Esophagus muscularis mucosa (tissue), 4 donors: Measurements from ENCODE around the gene PPP2R3B. TPM values are rescaled to one million over a fixed set of nuclear protein-coding genes. Genes with fewer than 3 reads are reported as not detected.

Experiments used
- DNase-seq: peaks from one replicate; pipeline ENCODE4 v3.0.0-alpha.2; 2017; ENCODE audit errors: extremely low spot score
- H3K27ac ChIP-seq, 4 donors: fragments of 200-600 bp; sonication (generic); replicated peaks in 1 of 4; 1 replicate in 3 of 4; 2 replicates in 1 of 4; pipeline ENCODE4 v1.5.1; 2016 to 2019; ENCODE audit warnings: mild to moderate bottlenecking in 1 of 4
- H3K27me3 ChIP-seq, 4 donors: fragments of 200-600 bp; sonication (generic); one replicate each; pipeline versions ENCODE4 v1.5.1 to v1.6.0; 2016 to 2019
- H3K36me3 ChIP-seq, 4 donors: fragments of 200-600 bp; sonication (generic); one replicate each; pipeline ENCODE4 v1.5.1; 2016 to 2019
- H3K4me1 ChIP-seq, 4 donors: fragments of 200-600 bp; sonication (generic); one replicate each; pipeline ENCODE4 v1.5.1; 2016 to 2019
- H3K4me3 ChIP-seq, 4 donors: fragments of 200-600 bp; sonication (generic); 1 replicate in 2 of 4; 2 replicates in 2 of 4; pipeline ENCODE4 v1.5.1; 2016 to 2019; ENCODE audit warnings: mild to moderate bottlenecking in 4 of 4, moderate library complexity in 1 of 4
- H3K9me3 ChIP-seq, 4 donors: fragments of 200-600 bp; sonication (generic); 1 replicate in 3 of 4; 2 replicates in 1 of 4; pipeline ENCODE4 v1.5.1; 2016 to 2019
- CTCF ChIP-seq, 3 experiments: fragments of 200-600 bp in 2 of 3; fragments of 450-650 bp in 1 of 3; sonication (generic) in 2 of 3; IDR thresholded peaks; one replicate each; pipeline ENCODE4 v1.5.1; 2017 to 2019; ENCODE audit warnings: antibody characterized with exemption in 3 of 3, mild to moderate bottlenecking in 2 of 3, moderate library complexity in 1 of 3
- EP300 ChIP-seq: sonication (generic); formaldehyde crosslinking; IDR thresholded peaks from one replicate; pipeline ENCODE4 v1.6.1; 2017; ENCODE audit warnings: antibody characterized with exemption
- POLR2A ChIP-seq: fragments of 450-650 bp; IDR thresholded peaks from one replicate; pipeline ENCODE4 v1.6.1; 2017; ENCODE audit warnings: antibody characterized with exemption, moderate library complexity, mild to moderate bottlenecking, low read depth
- POLR2AphosphoS5 ChIP-seq, 2 donors: sonication (generic); formaldehyde crosslinking; IDR thresholded peaks; one replicate each; pipeline ENCODE4 v1.6.1; 2017; ENCODE audit warnings: antibody characterized with exemption in 2 of 2
- WGBS: methylation state at CpG from one replicate; pipeline ENCODE4 v1.1.5; 2018; 5-methylcytosine and 5-hydroxymethylcytosine counted together
- intact Hi-C: fragments of 100-400 bp; cut with DNase I; formaldehyde crosslinking; loops from one replicate; pipeline ENCODE4 v1.15.1; 2023
- total RNA-seq, 4 donors: library from RNA; depleted of rRNA; stranded (reverse); fragments of >200 nt; gene quantifications; one replicate each; pipeline versions ENCODE4 v1.1.0 to v1.2.1, GENCODE V29; 2016

Gene PPP2R3B
- total RNA-seq, 4 donors from 2014 or later: 4.0 to 8.3 (median 5.4) TPM

- intact Hi-C loops: no loop called here
- peak overlapping the region in 3 of 4 donors; percentile 14 to 58 (median 48) for H3K27ac ChIP-seq
These were observed 26.9 kb upstream of the PPP2R3B start for GRCh38 chrX:413322-414201.

DNA sequence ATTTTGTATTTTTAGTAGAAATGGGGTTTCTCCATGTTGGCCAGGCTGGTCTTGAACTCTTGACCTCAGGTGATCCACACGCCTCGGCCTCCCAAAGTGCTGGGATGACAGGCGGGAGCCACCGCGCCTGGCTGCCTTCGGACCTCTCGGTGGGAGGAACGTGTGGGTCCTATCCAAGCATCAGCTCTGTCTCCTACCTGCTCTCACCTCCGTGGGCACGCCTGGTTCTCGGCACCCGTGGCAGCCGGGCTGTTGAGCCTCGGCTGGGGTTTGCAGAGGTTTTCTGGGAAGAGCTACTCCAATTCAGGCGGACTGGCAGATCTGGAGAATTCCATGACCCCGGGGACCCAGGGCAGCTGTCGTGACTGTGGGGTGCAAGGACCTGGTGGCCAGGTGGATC, 23.6 kb upstream of the PPP2R3B start:
- H3K4me1 ChIP-seq: peaks cover 2 to 15% (median 15%) of the 10 kb centered on the region in 4 donors
- H3K4me3 ChIP-seq: no peak overlapping the region
- WGBS: 100% methylated on average over 10 of the region's 17 CpGs
- no peaks in the 10 kb centered on the region for H3K36me3 ChIP-seq
- no peak for DNase-seq
- intact Hi-C loops: no loop called here
- H3K9me3 ChIP-seq: no peaks in the 10 kb centered on the region
- no peak overlapping the region for H3K27ac ChIP-seq
- TF ChIP-seq CTCF (IDR thresholded peaks at IDR 0.05) (no peak), POLR2AphosphoS5 (IDR thresholded peaks at IDR 0.05) (no peak), EP300 (no peak), POLR2A (no peak)
- no peaks in the 10 kb centered on the region for H3K27me3 ChIP-seq

More at GRCh38 chrX:413322-414201, 26.9 kb upstream of the PPP2R3B start:
- DNase-seq: no peak
- WGBS: 15% methylated on average over 27 of the region's 47 CpGs
- Histone ChIP-seq H3K9me3 (no peaks in the 10 kb centered on the region), H3K36me3 (no peaks in the 10 kb centered on the region), H3K27me3 (no peaks in the 10 kb centered on the region), H3K4me3 (peak overlapping the region; percentile 41 to 49 (median 47)), H3K4me1 (peaks cover 2 to 15% (median 15%) of the 10 kb centered on the region in 4 donors)
- TF ChIP-seq EP300 (no peak), POLR2AphosphoS5 (IDR thresholded peaks at IDR 0.05) (no peak), POLR2A (no peak), CTCF (IDR thresholded peaks at IDR 0.05) (peak in 1 of 3 experiments; percentile 37)

DNA sequence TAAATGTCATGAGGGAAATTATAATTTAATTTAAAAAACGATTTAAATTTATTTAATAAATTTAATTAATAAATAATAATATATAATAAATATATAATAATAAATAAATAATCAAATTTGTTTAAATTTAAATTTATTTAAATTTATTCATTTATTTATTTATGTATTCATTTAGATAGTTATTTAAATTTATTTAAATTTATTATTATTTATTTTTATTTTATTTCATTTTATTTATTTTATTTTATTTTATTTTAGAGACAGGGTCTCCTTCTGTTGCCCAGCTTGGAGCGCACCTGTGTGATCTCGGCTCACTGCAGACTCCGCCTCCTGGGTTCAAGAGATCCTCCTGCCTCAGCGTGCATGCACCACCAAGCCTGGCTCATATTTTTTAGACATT, 18.4 kb upstream of the PPP2R3B start:
- no peak overlapping the region for H3K4me3 ChIP-seq
- no peaks in the 10 kb centered on the region for H3K36me3 ChIP-seq
- WGBS: 94% methylated on average over 5 of the region's 5 CpGs
- H3K9me3 ChIP-seq: no peaks in the 10 kb centered on the region
- intact Hi-C loops: no loop called here
- no peak overlapping the region for H3K27ac ChIP-seq
- TF ChIP-seq CTCF (IDR thresholded peaks at IDR 0.05) (no peak), POLR2A (no peak), EP300 (no peak), POLR2AphosphoS5 (IDR thresholded peaks at IDR 0.05) (no peak)
- H3K27me3 ChIP-seq: no peaks in the 10 kb centered on the region
- DNase-seq: no peak
- no peaks in the 10 kb centered on the region for H3K4me1 ChIP-seq

DNA sequence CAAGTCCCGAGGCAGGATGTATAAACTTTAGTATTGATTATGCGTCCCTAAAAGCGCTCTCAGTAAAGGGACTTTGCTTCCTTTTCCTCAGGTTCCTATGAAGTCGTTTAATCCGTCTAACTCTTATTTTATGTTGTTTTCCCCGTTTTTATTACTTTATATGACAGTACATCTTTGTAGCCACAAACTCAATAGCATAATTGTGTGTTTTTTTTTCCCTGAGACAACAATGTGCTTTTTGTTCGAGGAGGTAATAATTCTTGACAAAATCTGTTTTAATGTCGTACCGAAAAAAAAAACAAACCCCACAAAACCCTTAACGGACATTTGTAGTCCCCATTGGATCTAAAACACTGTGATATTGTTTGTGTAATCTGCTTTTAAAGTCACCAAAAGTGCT, 17.9 kb upstream of the PPP2R3B start:
- no peak for DNase-seq
- Histone ChIP-seq H3K36me3 (no peaks in the 10 kb centered on the region), H3K4me3 (no peak overlapping the region), H3K27ac (no peak overlapping the region), H3K4me1 (no peaks in the 10 kb centered on the region), H3K9me3 (no peaks in the 10 kb centered on the region), H3K27me3 (no peaks in the 10 kb centered on the region)
- intact Hi-C loops: no loop called here
- 83% methylated on average over 10 of the region's 10 CpGs for WGBS
- no peak for TF ChIP-seq EP300
- TF ChIP-seq POLR2AphosphoS5 (IDR thresholded peaks at IDR 0.05): no peak
- TF ChIP-seq CTCF (IDR thresholded peaks at IDR 0.05): no peak
- no peak for TF ChIP-seq POLR2A
